Urothelium cell line (cell line): ENCODE measurements around the gene GPR55.

Source experiments
- DNase-seq: peaks from one replicate; pipeline ENCODE4 v3.0.0; 2011; ENCODE audit warnings: low spot score, mixed read lengths
- FAIRE-seq: peaks from 2 replicates; lab custom pipeline; 2011; peaks lifted over from hg19 to GRCh38; lab: Jason Lieb, UNC

GPR55 gene

GRCh38 chr2:230919681-230920080, 5.4 kb downstream of the GPR55 start:
- DNase-seq, result no peak
- FAIRE-seq, result no peak

DNA sequence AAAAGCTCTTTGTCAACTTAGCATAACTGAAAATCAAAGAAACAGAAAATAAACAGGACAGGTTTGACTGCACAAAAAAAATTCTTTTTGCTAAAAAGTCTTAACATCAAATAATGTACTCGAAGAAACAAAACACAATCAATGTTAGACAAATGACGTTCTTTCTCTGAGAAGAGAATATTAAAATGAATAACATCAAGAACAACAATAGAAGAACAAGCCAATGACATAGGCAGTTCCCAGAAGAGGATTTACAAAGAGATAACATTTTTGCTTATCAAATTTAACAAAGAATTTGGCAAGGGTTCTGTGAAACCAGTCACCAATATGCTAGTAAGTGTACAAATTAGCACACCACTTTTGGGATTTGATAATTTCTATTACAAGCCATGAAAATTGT, 5.8 kb downstream of the GPR55 start:
- FAIRE-seq, result no peak

DNA sequence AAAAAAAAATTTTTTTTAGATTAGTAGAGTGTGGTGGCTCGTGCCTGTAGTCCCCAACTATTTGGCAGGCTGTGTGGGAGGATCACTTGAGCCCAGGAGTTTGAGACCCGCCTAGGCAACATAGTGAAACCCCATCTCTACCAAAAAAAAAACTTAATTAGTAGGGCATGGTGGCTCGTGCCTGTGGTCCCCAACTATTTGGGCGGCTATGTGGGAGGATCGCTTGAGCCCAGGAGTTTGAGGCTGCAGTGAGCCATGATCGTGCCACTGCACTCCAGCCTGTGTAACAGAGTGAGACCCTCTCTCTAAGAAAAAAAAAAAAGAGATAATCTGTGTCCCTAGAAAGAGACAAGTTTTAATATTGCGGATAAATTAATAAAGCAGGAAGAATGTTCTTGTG, 8.8 kb downstream of the GPR55 start:
- no peak for FAIRE-seq
- DNase-seq, result no peak

More for the DNA sequence above, 5.8 kb downstream of the GPR55 start:
- DNase-seq, result no peak

DNA sequence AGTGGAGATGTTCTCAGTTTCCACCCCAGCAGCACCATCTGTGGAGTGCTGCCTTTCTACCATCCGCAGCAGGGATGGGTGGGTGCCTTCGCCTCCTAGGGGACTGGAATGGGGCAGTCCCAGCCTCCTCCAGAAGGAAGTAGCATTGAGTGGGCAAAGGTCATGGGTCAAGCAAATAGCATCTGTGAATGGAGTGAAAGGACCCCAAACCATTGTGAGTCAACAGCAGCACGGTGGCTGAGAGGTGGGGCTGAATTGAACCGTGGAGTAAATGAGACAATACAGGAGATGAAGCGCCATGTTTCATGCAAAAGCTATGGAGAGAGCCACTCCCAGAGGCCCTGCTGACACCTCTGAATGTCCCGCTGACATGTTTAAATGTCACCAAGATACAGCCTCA, 9.7 kb downstream of the GPR55 start:
- DNase-seq, result no peak

GRCh38 chr2:230914886-230915285, 10.2 kb downstream of the GPR55 start:
- FAIRE-seq, result no peak
- no peak for DNase-seq

More for the DNA sequence above, 9.7 kb downstream of the GPR55 start:
- FAIRE-seq, result no peak

- no peak for DNase-seq
- FAIRE-seq, result no peak
These were observed 11.5 kb downstream of the GPR55 start for GRCh38 chr2:230913406-230914143.

GRCh38 chr2:230912724-230913123, 12.3 kb downstream of the GPR55 start:
- DNase-seq (no peak), FAIRE-seq (no peak)

DNA sequence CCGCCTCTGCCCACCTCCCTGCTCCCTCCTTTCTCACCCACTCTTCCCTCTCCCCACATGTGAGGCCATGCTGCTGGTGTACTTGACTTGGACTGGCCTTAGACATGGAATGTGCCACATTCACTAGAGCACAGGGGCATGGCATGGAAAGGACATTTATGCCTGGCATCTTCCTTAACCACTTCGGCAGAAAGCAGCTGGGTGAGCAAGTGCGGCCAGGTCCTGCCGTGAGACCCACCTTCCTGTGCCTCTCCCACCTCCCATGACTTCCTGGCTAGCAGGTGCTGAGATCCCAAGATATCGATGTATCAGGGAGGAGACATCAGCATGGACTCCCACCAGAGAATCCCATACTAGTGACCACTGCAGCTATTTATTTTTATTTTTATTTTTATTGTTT, 13.0 kb downstream of the GPR55 start:
- FAIRE-seq (no peak), DNase-seq (no peak)

DNA sequence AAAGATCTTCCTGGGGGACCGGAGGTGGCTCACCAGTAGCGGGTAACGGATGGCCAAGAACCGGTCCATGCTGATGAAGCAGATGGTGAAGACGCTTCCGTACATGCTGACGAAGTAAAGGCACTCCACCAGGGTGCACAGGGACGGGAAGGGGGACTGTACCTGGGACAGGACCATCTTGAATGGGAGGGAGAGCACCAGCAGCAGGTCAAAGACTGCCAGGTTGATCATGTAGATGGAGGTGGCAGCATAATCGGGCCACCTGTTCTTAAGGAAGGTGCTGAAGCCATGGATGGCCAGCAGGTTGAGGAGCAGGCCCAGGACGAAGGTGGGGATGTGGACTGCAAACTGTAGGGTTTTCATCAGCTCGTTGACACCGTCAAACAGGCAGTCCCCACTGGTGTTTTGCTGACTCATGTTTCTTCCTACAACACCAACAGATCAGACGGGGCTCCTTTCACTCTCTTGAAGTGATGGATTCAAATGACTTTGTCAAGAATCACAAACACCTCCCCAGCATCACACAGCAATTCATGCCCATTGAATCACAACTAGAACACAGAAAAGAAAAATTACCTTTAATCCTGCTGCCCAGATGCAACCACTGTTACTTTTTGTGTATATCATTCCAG, 14.4 kb downstream of the GPR55 start:
- FAIRE-seq, result no peak

DNA sequence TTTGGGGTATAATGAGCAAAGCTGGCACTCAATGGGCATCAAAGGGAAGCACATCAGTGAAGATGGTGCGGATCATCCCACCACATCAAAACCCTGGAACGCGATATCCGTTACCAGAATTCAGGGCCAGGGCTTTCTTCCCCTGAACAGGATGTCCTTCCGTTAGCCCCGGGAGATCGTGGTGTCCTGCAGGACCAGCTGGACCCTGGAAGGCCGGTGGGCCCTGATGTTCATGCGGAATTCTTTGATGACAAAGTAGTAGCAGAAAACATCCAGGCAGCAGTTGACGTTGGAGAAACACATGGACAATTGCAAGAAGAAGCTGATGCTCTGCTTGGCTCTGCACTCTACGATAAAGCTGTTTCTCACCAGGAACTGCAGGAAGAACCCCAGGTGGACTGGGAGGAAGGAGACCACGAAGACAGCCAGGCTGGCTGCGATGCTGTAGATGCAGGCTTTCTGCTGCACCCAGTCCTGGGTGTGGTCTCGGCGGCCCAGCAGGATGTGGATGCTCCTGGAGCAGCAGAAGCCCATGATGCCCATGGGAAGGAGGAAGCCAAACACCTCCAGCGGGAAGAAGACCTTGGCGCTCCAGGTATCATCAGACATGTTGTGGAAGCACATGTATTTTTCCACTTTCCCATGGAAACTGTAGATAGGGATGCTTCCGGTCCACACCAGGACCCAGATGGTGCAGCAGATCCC, 15.0 kb downstream of the GPR55 start:
- no peak for DNase-seq
- no peak for FAIRE-seq

More for the DNA sequence above, 14.4 kb downstream of the GPR55 start:
- no peak for DNase-seq

DNA sequence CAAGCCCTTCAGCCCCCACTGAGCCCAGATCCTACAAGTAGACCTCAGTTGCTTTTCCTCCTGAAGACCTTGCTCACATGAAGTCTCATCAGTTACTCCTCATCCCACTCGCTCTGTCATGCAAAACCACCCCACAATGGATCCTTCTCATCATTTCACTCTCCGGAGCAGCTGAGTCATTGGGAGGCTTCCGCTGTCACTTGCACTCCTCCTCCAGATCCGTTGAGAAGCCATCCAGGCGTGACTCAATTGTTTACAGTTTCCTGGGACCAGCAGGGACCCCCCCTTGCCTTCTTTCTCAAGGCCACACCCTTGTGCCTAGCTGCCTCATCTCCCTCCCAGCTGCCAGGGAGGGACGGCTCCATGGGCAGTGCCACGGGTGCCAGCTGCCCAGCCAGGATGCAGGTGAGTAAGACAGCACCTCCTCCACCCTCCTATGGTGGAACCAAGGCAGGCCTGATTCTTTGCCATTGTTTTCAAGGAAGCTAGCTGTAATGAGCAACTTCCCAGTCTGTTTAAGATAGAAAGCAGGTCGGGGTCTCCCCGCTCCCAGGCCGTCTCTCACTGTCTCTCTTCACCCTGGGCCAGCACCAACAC, 16.3 kb downstream of the GPR55 start:
- FAIRE-seq (peak; percentile 93), DNase-seq (peak; percentile 87)

- FAIRE-seq (peak; percentile 27), DNase-seq (no peak)
These were observed 16.9 kb downstream of the GPR55 start for GRCh38 chr2:230908092-230908594.

DNA sequence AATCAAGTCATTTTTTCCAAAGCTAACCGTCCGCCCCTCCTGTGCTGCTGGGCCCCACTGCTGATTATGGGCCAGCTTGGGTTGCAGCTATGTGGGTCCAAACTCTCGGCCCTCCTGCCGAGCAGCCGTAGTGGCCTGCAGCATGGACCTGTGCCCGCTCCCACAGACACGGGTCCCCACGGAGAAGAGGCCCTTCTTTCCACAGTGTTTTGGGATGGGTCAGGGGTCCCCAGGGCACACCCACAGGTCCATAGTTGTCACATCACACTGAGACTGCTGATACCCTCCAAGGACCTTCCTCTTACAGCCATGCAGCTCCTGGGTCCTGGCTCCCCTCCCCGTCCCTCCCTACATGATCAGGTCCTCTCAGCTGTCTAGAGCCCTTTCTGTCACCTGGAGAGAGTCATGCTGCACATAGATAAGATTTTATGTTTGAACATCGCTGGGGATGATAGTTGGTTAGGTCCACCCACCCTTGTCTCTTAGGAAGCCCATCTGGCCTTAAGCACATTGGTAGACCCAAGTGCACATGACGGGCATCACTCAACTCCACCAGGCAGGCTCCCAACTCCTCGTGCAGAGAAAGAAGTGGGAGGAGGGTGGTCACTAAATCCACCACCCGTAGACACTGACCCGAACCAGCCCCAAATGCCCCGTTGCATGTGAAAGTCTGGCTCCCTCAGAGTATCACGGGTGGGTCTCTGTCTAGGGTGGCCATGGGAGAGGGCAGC, 17.5 kb downstream of the GPR55 start:
- DNase-seq (no peak), FAIRE-seq (peak; percentile 42)

- DNase-seq, result no peak
- FAIRE-seq, result no peak
These were observed 18.4 kb downstream of the GPR55 start for GRCh38 chr2:230906471-230907230.

DNA sequence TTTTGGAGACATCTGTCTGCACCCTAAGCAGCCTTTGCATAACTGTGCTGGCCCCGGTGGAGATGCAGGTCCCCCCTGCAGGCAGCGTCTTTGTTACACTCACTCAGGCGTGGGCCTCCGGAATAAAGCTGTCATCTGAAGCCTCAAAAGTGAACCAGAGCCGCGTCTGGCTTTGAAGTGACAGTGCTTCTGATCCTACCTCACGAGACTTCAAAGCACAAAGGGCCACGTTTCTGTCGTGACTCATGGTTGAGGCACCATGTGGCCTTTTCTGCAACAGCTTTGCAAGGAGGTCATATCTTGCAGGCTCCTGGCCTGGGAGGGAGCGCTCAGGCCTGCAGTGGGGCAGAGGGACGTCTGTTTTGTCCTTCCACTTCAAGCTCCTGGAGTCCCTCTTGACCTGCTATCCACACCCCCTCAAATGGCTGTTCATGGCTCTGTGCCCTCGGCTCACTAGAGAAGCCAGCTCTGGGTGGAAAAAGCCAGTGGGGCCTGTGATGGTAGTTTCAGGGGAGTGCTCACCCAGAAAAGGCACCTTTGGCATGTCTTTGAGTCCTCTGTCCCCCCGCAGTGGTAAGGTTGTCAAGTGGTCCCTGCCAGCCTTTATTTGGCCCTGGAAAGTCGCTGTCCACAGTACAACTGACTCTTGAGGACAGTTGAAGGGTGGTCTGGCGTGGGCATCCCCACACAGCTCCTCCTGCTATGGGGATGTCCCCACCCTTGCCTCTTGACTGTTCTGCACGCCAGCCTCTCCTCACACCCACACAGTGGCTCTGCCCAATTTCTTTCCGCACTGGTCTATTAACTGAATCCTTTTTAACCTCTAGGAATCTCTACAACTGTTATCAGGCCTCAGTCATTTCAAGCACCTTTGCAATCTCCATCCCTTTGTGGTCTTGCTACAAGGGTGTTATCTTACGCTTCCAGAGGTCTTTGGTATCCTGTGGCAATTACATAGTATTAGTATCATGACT, 19.3 kb downstream of the GPR55 start:
- FAIRE-seq (no peak), DNase-seq (peak; percentile 20)

- DNase-seq (no peak), FAIRE-seq (no peak)
These were observed 20.1 kb downstream of the GPR55 start for GRCh38 chr2:230904856-230905447.

GRCh38 chr2:230903231-230904150, 21.6 kb downstream of the GPR55 start:
- FAIRE-seq (no peak), DNase-seq (no peak)
